HepG2 (cell line): ENCODE measurements around the gene CREB3. TPM values are rescaled to one million over a fixed set of nuclear protein-coding genes. Genes with fewer than 3 reads are reported as not detected.

Experiments
- E2F2 ChIP-seq: sonication (generic); formaldehyde crosslinking; IDR thresholded peaks from 2 replicates; pipeline ENCODE4 v1.4.0; 2020; ENCODE audit warnings: missing genetic modification reagents, borderline replicate concordance
- ELF4 ChIP-seq: sonication (generic); formaldehyde crosslinking; IDR thresholded peaks from 2 replicates; pipeline ENCODE4 v1.5.0; 2020; ENCODE audit warnings: missing genetic modification reagents, mild to moderate bottlenecking, moderate library complexity, borderline replicate concordance
- GABPA ChIP-seq, 2 experiments: IDR thresholded peaks; 2 replicates each; pipeline ENCODE4 v1.6.1; 2011 to 2016; ENCODE audit warnings: low read depth in 2 of 2, low read length in 1 of 2, missing biosample characterization in 1 of 2, missing genetic modification characterization in 1 of 2
- HCFC1 ChIP-seq: fragments of 150-350 bp; IDR thresholded peaks from 2 replicates; pipeline ENCODE4 v1.6.1; 2014; ENCODE audit warnings: low read depth, low read length
- KLF6 ChIP-seq: IDR thresholded peaks from 2 replicates; pipeline ENCODE4 v1.8.0; 2016; ENCODE audit warnings: missing biosample characterization, missing genetic modification reagents
- MTF1 ChIP-seq: sonication (generic); formaldehyde crosslinking; IDR thresholded peaks from 2 replicates; pipeline ENCODE4 v1.5.0; 2020; ENCODE audit warnings: missing genetic modification reagents
- SNRNP70 ChIP-seq: fragments of 200-400 bp; formaldehyde crosslinking; IDR thresholded peaks from 2 replicates; pipeline ENCODE4 v1.6.1; 2017; ENCODE audit warnings: mild to moderate bottlenecking, low read depth, low read length, moderate library complexity
- SP5 ChIP-seq: IDR thresholded peaks from 2 replicates; pipeline ENCODE4 v1.6.1; 2016; ENCODE audit warnings: low read depth, borderline replicate concordance
- TAF15 ChIP-seq: fragments of 200-400 bp; formaldehyde crosslinking; IDR thresholded peaks from one replicate; pipeline ENCODE4 v1.6.1; 2018; ENCODE audit warnings: mild to moderate bottlenecking, low read depth, low read length; ENCODE audit not compliant: poor library complexity, severe bottlenecking
- TBX2 ChIP-seq: sonication (generic); formaldehyde crosslinking; IDR thresholded peaks from 2 replicates; pipeline ENCODE4 v1.5.0; 2020; ENCODE audit warnings: missing genetic modification reagents, mild to moderate bottlenecking, borderline replicate concordance
- TOPORS ChIP-seq: sonication (generic); formaldehyde crosslinking; IDR thresholded peaks from 2 replicates; pipeline ENCODE4 v1.8.0; 2023; ENCODE audit warnings: mild to moderate bottlenecking, missing genetic modification reagents
- U2AF1 ChIP-seq: fragments of 200-400 bp; formaldehyde crosslinking; optimal IDR thresholded peaks from 2 replicates; pipeline ENCODE3; 2017; ENCODE audit warnings: mild to moderate bottlenecking, low read depth, low read length
- ZHX2 ChIP-seq, 2 experiments: sonication (generic) in 1 of 2; formaldehyde crosslinking in 1 of 2; IDR thresholded peaks; 2 replicates each; pipeline versions ENCODE4 v1.6.1 to v1.9.0; 2014 to 2022; ENCODE audit warnings: antibody characterized with exemption in 1 of 2, borderline replicate concordance in 1 of 2, inconsistent platforms in 1 of 2, low read depth in 1 of 2, missing genetic modification reagents in 1 of 2
- ZIK1 ChIP-seq: sonication (generic); formaldehyde crosslinking; IDR thresholded peaks from 2 replicates; pipeline ENCODE4 v1.5.0; 2020; ENCODE audit warnings: mild to moderate bottlenecking, low read depth, missing genetic modification reagents, borderline replicate concordance
- ZNF17 ChIP-seq: sonication (generic); formaldehyde crosslinking; IDR thresholded peaks from 2 replicates; pipeline ENCODE4 v1.5.0; 2020; ENCODE audit warnings: mild to moderate bottlenecking, missing genetic modification reagents
- ZNF543 ChIP-seq: sonication (generic); formaldehyde crosslinking; IDR thresholded peaks from 2 replicates; pipeline ENCODE4 v1.4.0; 2020; ENCODE audit warnings: mild to moderate bottlenecking, missing genetic modification reagents
- ZNF547 ChIP-seq: sonication (generic); formaldehyde crosslinking; IDR thresholded peaks from 2 replicates; pipeline ENCODE4 v1.5.1; 2020; ENCODE audit warnings: mild to moderate bottlenecking, missing genetic modification reagents
- ZNF747 ChIP-seq: sonication (generic); formaldehyde crosslinking; IDR thresholded peaks from 2 replicates; pipeline ENCODE4 v1.8.1; 2023; ENCODE audit warnings: missing genetic modification reagents, mild to moderate bottlenecking, borderline replicate concordance
- polyA plus RNA-seq, 8 experiments: library from polyadenylated mRNA; depleted of rRNA in 3 of 8; stranded (reverse) in 7 of 8; unstranded in 1 of 8; fragments of >200 nt; fragmentation: Illumina TruSeq in 4 of 8; extraction: Trizol in 4 of 8; gene quantifications; 2 replicates each; pipeline versions ENCODE4 v1.2.1 to v1.2.3, GENCODE V29; 2011 to 2016; ENCODE audit warnings: low read depth in 4 of 8, missing spikeins in 1 of 8, mixed read lengths in 1 of 8; ENCODE audit not compliant: insufficient read depth in 1 of 8
- total RNA-seq, 5 experiments: library from RNA; depleted of rRNA; stranded (reverse); fragments of >200 nt; fragmentation: Illumina TruSeq; extraction: Trizol; gene quantifications; 2 replicates each; pipeline ENCODE4 v1.2.3, GENCODE V29; 2016; ENCODE audit warnings: low read depth in 1 of 5
- TF ChIP-seq, protein P1 (sequence below): sonication (generic); formaldehyde crosslinking; IDR thresholded peaks from 2 replicates; pipeline ENCODE4 v1.4.0; 2020; ENCODE audit warnings: missing genetic modification reagents

CREB3 gene
- total and polyA plus RNA-seq, 2 of the 13 experiments (the other 11 are each of a cell fraction or from before 2014, with no cell fraction given), result 11.1 to 34.2 TPM

GRCh38 chr9:35748858-35749514, 16.5 kb downstream of the CREB3 start, which contains the start of the genes GBA2 and RGP1 (continued):
- no peak for TF ChIP-seq E2F2 (CRISPR knock-in tag)
- peak; percentile 37; the same call in 1 of the 2 replicates for TF ChIP-seq HCFC1
- TF ChIP-seq ZNF17 (CRISPR knock-in tag), result no peak
- TF ChIP-seq ZHX2 (IDR thresholded peaks at IDR 0.05; ENCODE audit: low read depth), result 0 out of 2 replicates have a peak, but pooled peaks have one; percentile 48
- TF ChIP-seq ZHX2 (CRISPR knock-in tag; IDR thresholded peaks at IDR 0.05; ENCODE audit: borderline replicate concordance), result 0 out of 2 replicates have a peak, but pooled peaks have one; percentile 5
- no peak for TF ChIP-seq TOPORS
- TF ChIP-seq ZNF547 (CRISPR knock-in tag), result peak; percentile 73; the same call in 1 of the 2 replicates
- no peak for TF ChIP-seq ELF4
- TF ChIP-seq KLF6 (CRISPR knock-in tag), result no peak; the same call in 1 of the 2 replicates
- peak; percentile 96 for TF ChIP-seq GABPA (IDR thresholded peaks at IDR 0.05; ENCODE audit: low read depth, low read length)
- peak; percentile 87 for TF ChIP-seq GABPA (CRISPR knock-in tag; IDR thresholded peaks at IDR 0.05; ENCODE audit: low read depth)
- peak; percentile 30; the same call in 1 of the 2 replicates for TF ChIP-seq TBX2 (CRISPR knock-in tag)
- TF ChIP-seq SNRNP70, result no peak
- TF ChIP-seq, protein P1, sequence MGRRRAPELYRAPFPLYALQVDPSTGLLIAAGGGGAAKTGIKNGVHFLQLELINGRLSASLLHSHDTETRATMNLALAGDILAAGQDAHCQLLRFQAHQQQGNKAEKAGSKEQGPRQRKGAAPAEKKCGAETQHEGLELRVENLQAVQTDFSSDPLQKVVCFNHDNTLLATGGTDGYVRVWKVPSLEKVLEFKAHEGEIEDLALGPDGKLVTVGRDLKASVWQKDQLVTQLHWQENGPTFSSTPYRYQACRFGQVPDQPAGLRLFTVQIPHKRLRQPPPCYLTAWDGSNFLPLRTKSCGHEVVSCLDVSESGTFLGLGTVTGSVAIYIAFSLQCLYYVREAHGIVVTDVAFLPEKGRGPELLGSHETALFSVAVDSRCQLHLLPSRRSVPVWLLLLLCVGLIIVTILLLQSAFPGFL (CRISPR knock-in tag), result no peak
- TF ChIP-seq ZIK1 (CRISPR knock-in tag), result no peak
- TF ChIP-seq U2AF1, result no peak
- no peak for TF ChIP-seq TAF15
- no peak for TF ChIP-seq ZNF747
- TF ChIP-seq MTF1, result no peak
- no peak; the same call in 1 of the 2 replicates for TF ChIP-seq ZNF543
- TF ChIP-seq SP5 (CRISPR knock-in tag), result 0 out of 2 replicates have a peak, but pooled peaks have one; percentile 5
